EL (cell line): Measurements from ENCODE around the gene SPEN.
"Not testable (repeated sequence)": the region's sequence is repeated elsewhere in the genome, so short reads cannot be mapped to it uniquely, and the experiment has no call there.

Experiments used
- DNase-seq: peaks from one replicate; pipeline ENCODE4 v3.0.0-alpha.2; 2016

The SPEN gene

GRCh38 chr1:15833842-15834405, 13.6 kb upstream of the SPEN start:
- no peak for DNase-seq

DNA sequence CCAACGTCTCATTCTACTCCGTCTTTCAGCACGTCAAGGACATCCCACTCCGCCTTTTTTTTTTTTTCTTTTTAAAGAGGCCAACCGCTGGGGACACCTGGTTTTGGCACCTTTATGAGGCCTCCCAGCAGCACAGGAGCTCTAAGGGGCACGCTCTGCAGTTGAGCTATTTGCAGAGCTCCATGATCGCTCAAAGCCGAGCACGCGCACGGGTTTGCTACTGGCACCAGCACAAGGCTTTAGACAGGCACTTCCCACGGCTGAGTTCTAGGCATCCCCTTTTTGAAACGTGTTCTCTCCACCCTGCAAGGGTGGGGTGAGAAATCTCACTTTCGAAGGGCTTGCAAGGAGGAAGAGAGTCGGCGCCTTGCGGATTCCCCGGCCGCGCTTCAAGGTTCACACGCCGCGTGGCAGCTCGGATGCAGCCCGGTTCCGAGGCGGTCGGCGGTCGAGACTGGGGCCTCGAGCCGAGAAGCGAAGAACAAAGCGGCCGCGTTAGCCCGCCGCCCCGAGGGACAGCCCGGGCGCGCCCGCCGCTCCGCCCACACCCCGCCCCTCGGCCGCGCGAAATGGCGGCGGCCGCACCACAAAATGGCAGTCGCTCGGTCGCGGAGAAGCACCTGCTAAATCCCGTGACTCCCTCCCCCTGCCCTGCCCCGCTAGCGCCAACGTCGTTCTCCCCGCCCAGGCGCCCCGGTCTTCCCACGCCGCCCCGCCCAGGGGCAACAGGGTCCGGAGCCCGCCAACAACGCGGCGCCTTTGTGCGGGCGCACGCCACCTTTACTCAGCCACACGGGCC, 12.9 kb upstream of the SPEN start:
- peak; percentile 93 for DNase-seq

GRCh38 chr1:15835205-15835740, 12.2 kb upstream of the SPEN start:
- DNase-seq = no peak

DNA sequence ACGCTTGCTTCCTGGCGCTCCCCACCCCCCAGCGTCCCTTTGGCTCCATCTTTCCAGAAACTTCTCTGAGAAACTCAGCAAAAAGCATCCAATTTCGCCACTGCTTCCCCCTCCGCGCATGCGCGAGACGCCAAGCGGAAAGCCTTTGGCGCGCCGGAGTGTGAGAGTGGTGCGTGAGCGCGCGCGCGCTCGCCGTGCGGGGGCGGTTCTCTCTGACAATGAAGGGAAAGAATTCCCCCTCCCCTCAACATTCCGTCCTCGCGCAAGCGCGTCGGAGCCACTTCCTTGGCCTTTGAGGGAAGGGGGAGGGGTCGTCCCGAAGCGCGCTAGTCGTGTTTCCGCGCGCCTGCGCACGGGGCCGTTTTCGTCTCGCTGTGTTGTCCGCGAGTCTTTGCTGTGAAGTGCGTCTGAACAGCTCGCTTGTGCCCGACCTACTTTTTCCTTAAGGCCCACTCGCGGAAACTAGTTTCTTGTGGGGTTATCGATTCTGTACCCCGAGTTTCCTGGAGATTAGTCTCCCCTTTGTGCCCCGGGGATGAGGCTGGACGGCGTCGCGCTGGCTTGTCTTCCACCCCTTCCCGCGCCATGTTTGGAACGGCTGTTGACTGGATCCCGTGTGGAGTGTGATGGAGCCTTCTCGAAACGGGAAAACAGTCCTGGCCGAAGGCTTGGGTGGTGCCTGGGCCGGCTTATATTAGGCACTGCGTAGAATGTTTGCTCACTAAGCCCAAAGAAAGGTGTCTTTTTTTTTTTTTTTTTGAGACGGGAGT, 11.6 kb upstream of the SPEN start:
- peak; percentile 100 for DNase-seq

- not testable (repeated sequence) for DNase-seq
Observed at GRCh38 chr1:15836511-15836771, 11.1 kb upstream of the SPEN start.

DNA sequence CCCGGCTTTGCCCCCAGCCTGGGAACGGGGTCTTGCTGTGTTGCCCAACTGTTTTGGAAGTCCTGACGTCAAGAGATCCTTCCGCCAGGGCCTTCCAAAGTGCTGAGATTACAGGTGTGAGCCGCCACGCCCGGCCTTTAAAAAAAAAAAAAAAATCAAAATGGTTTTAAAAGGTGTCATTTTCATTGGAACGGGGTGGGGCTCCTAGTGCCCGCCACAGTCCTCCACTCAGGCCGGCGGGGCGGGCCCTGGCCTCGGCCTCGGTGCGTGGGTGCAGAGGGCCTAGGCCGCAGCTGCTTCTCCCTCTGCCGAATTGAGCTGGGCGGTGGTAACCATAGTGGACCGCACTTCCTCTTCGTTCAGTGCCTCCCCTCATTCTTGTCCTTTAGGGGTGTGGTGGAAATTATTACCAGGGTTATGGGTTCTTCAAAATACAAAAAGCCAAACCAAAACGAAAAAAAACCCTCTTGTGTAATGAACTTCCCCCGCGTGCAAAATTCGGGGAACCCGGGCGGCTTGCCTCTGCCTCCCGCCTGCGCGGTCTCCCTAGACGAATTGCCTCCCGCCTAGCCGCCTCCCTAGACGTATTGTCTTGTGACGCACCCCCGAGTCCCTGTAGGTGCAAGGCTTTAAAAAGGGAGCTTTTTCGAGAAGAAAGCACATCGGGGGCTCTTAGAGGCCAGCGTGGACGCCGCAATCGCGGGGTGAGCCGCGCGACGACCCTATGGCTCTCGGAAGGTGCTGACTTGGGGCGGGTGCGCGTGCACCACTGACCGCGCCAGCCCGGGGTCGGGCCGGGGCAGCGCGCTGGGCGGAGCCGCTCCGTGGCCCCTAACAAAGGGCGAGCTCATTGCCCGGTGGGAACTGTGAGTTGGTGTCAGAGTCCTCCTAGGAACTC, 10.5 kb upstream of the SPEN start:
- DNase-seq = no peak

DNA sequence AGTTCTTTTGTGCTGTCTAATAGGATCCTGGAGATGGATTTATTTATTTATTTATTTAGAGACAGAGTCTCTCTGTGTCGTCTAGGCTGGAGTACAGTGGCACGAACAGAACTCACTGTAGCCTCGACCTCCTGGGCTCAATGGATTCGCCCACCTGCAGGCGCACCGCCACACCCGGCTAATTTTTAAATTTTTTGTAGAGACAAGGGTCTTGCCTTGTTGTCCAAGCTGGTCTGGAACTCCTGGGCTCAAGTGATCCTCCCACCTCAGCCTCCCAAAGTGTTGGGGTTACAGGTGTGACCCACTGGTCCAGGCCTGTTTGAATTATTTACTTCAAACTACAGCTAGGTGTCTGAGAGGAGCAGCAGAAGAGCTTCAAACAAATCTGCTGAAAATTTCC, 9.6 kb upstream of the SPEN start:
- DNase-seq = no peak

DNA sequence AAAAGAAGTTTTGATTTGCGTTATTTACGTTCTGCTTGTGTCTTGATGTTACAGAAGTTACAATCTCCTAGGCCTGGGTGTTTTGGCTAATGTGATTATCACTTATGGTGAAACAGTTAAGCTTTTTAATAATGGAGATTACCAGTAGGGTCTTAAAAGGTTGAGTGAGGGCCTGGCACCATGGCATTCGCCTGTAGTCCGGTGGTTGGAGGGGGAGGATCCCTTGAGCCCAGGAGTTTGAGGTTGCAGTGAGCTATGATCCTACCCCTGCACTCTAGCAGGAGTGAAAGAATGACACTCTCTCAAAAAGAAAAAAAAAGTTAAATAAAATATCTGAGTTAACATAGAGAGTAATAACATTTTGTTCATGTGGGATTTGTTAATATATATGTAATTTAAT, 8.8 kb upstream of the SPEN start:
- no peak for DNase-seq

DNA sequence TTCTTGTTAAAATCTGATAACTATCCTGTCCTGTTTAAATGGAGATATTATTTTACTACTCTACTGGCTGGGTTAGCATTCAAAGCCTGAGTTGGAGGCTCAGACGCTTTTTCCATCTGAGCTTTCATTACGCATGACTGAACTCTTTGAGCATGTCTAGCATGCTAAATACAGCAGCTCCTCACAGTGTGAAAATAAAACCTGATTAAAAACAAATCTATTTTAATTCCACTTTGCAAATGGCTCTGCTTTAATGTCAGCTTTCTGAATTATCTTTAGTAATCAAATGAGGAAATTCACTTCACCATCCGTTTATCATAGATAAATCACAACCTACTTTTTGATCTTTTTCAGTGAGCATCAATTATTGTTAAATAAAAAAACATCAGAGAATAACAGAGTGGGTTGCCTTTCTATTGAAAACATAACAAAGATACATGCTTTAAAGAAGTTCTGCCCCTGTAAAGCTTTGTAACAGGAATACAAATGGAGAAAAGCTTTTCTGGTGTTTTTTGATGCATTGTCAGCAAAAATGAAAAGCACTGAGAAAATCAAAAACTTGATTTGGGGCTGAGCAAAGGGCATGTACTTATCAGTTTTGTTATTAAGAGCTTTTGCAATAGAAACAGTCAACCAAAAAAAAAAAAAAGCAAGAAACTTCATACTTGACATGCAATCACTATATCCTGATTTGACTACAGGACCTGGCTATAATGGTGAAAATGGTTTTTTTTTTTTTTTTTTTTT, 3.5 kb upstream of the SPEN start:
- DNase-seq = no peak

GRCh38 chr1:15846056-15846455, 1.5 kb upstream of the SPEN start:
- not testable (repeated sequence) for DNase-seq

- DNase-seq = no peak
Observed at GRCh38 chr1:15847893-15848142, 311 bp downstream of the SPEN start.

DNA sequence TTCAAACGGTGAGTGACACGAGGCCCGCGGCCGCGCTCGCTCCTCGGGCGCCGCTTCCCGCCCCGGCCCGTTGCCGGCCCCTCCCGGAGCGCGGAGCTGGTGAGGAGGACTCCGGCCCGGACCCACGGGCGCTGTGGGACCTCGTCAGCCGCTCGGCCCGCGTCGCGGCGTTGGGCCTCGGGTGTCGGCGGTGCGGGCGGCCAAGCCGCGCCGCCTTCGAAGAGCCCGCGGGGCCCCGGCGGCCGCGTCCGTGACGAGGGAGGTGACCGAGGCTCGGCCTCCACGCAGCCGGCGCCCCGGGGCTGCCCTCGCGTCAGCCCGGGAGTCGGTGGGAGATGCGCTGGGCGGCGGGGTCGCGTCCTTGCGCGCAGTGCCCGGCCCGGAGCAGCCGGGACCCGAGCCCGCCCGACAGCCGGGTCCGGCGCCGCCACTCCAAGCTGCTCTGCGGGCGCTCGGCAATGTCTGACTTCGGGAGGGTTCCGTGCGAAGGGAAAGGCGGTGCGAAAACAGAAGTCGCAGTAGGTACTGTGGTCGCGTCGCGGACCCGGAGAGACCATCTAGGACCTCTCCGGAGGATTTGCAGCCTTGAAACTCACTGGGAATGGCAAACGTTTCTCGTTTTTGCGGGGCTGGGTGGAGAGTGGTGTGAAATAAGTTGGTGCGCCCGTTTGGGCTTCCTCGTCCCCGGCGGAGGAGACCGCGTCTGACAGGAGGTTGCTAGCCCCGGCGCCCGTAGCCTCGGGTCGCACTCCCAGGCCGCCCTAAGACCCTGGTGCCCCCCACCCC, 829 bp downstream of the SPEN start:
- peak; percentile 42 for DNase-seq

DNA sequence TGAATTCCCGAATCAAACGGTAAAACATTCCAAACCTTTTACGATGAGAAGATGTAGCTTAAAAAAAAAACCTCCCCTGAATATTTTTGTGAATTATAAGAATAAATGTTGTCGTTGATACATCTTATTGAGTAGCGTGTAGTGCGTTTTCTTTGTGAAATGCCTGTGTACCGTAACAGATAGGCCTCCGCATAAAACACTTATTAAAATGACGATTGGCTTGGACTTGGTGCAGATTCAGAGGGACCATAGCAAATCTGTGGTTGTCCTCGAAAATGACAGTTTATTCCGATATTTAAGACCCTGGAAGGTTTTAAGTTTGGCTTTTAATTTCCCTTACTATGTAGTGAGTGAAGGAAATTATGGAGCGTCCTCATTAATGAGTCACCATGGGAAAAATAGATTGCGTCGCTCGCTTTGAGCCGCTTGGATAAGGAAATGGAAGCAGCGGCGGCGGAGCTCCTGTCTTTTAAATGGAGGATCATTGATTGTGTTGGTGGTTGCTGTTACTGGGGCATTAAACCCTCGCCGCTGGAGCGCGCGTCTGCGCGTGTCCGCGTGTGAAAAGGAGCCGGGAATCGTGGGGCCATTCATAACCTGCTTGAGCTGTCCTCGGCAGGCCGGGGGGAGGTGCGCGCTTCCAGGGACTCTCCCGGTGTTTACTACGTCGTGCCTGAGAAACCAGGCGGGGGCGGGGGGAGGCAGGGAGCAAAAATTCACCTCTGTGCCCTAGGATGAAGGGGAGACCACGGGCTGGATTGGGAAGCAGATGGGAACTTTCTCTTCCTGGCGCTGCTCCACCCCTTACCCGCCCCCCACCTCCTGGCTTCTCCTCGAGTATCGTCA, 1.6 kb downstream of the SPEN start:
- peak; percentile 91 for DNase-seq

- DNase-seq = peak; percentile 79
Observed at GRCh38 chr1:15849775-15850324, 2.3 kb downstream of the SPEN start.

DNA sequence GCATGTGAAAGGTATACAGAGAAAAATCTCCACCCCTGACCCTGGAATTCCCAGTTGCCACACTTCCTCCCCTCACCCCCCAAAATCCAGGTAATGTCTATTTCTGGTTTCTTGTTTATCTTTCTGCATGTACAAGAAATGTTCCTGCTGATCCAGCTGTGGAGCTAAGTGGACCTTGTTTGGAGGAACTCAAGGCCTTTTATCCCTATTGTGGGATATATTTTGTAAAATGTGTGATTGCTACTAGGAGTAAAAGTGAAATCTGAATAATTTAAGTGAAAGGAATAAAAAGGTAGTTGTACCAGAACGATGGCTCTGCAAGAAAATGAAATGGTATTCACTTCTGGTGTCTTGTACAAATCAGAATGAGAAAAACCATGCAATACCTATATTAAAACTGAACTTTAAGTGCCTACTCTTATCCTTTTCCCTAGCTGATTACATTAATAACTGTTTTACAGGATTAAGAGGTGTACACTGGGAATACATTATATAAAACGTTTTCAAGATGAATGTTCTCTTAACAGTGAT, 3.0 kb downstream of the SPEN start:
- DNase-seq = no peak

- no peak for DNase-seq
Observed at GRCh38 chr1:15851210-15852035, 3.9 kb downstream of the SPEN start.

- DNase-seq = no peak
Observed at GRCh38 chr1:15852036-15852827, 4.7 kb downstream of the SPEN start.

- DNase-seq = no peak
Observed at GRCh38 chr1:15852828-15853302, 5.4 kb downstream of the SPEN start.
